Esophagus squamous epithelium (tissue), 5 donors: Measurements from ENCODE around the gene SH3PXD2A. TPM values are rescaled to one million over a fixed set of nuclear protein-coding genes. Genes with fewer than 3 reads are reported as not detected.
A peak's percentile ranks its signal among the peaks of the same experiment; 100 is the strongest.

Experiments used
- DNase-seq: peaks from one replicate; lab custom pipeline; 2025; lab: John Stamatoyannopoulos, UW
- H3K27ac ChIP-seq, 4 donors: fragments of 200-600 bp; sonication (generic); one replicate each; pipeline ENCODE4 v1.5.1; 2016 to 2019; ENCODE audit warnings: mild to moderate bottlenecking in 1 of 4
- H3K27me3 ChIP-seq, 4 donors: fragments of 200-600 bp; sonication (generic); 1 replicate in 3 of 4; 2 replicates in 1 of 4; pipeline versions ENCODE4 v1.5.1 to v1.6.0; 2017 to 2021; ENCODE audit warnings: antibody characterized with exemption in 1 of 4
- H3K36me3 ChIP-seq, 3 donors: fragments of 200-600 bp; sonication (generic); one replicate each; pipeline ENCODE4 v1.5.1; 2016 to 2019
- H3K4me1 ChIP-seq, 3 donors: fragments of 200-600 bp; sonication (generic); one replicate each; pipeline ENCODE4 v1.5.1; 2017 to 2019
- H3K4me3 ChIP-seq, 4 donors: fragments of 200-600 bp; sonication (generic); 1 replicate in 3 of 4; 2 replicates in 1 of 4; pipeline ENCODE4 v1.5.1; 2016 to 2019; ENCODE audit warnings: mild to moderate bottlenecking in 2 of 4, moderate library complexity in 1 of 4
- H3K9me3 ChIP-seq, 3 donors: fragments of 200-600 bp; sonication (generic); one replicate each; pipeline ENCODE4 v1.5.1; 2016 to 2019
- CTCF ChIP-seq, 6 experiments: fragments of 450-650 bp in 4 of 6; fragments of 200-600 bp in 2 of 6; sonication (generic) in 2 of 6; IDR thresholded peaks; one replicate each; pipeline ENCODE4 v1.5.1; 2016 to 2019; ENCODE audit warnings: antibody characterized with exemption in 6 of 6, mild to moderate bottlenecking in 4 of 6, moderate library complexity in 4 of 6
- POLR2A ChIP-seq, 4 donors: fragments of 450-650 bp; IDR thresholded peaks; one replicate each; pipeline ENCODE4 v1.6.1; 2017; ENCODE audit warnings: antibody characterized with exemption in 4 of 4, mild to moderate bottlenecking in 4 of 4, moderate library complexity in 3 of 4
- WGBS, 2 donors: methylation state at CpG; one replicate each; pipeline ENCODE4 v1.1.5; 2018; 5-methylcytosine and 5-hydroxymethylcytosine counted together
- intact Hi-C: fragments of 100-400 bp; cut with DNase I; formaldehyde crosslinking; loops from one replicate; pipeline ENCODE4 v1.15.0; 2022
- total RNA-seq, 4 donors: library from RNA; depleted of rRNA; stranded (reverse); fragments of >200 nt; gene quantifications; one replicate each; pipeline ENCODE4 v1.1.0, GENCODE V29; 2016
- donor health status: DM: yes; HTN: yes; CAD: no.

SH3PXD2A gene
- total RNA-seq, 4 donors from 2014 or later: 25.1 to 57.8 (median 42.7) TPM

- TF ChIP-seq CTCF (IDR thresholded peaks at IDR 0.05) (no peak), POLR2A (IDR thresholded peaks at IDR 0.05) (no peak)
- peaks cover 7 to 67% (median 8%) of the 10 kb centered on the region in 3 donors for H3K4me1 ChIP-seq
- WGBS, 2 donors: no CpG with 5 or more reads among the region's 4 CpGs
- no peak overlapping the region for H3K27ac ChIP-seq
- H3K36me3 ChIP-seq: peaks cover 0 to 13% (median 0%) of the 10 kb centered on the region in 3 donors
- DNase-seq: no peak
- no peaks in the 10 kb centered on the region for H3K9me3 ChIP-seq
- intact Hi-C loops: no loop called here
- no peak overlapping the region for H3K4me3 ChIP-seq
- no peaks in the 10 kb centered on the region for H3K27me3 ChIP-seq
Measured at GRCh38 chr10:103804871-103805270, 50.5 kb downstream of the SH3PXD2A start.

- intact Hi-C loops: no loop called here
- no peak overlapping the region for H3K27ac ChIP-seq
- H3K36me3 ChIP-seq: peaks cover 0 to 22% (median 0%) of the 10 kb centered on the region in 3 donors
- peaks cover 7 to 64% (median 8%) of the 10 kb centered on the region in 3 donors for H3K4me1 ChIP-seq
- 16 to 25% methylated on average over 3 of the region's 3 CpGs for WGBS, 2 donors
- DNase-seq: no peak
- H3K27me3 ChIP-seq: no peaks in the 10 kb centered on the region
- H3K4me3 ChIP-seq: no peak overlapping the region
- no peak for TF ChIP-seq POLR2A (IDR thresholded peaks at IDR 0.05)
- no peak for TF ChIP-seq CTCF (IDR thresholded peaks at IDR 0.05)
- H3K9me3 ChIP-seq: no peaks in the 10 kb centered on the region
Measured at GRCh38 chr10:103803941-103804340, 51.4 kb downstream of the SH3PXD2A start.

- intact Hi-C loops: no loop called here
- no peaks in the 10 kb centered on the region for H3K9me3 ChIP-seq
- no peak for DNase-seq
- H3K4me1 ChIP-seq: peaks cover 7 to 54% (median 8%) of the 10 kb centered on the region in 3 donors
- TF ChIP-seq POLR2A (IDR thresholded peaks at IDR 0.05) (no peak), CTCF (IDR thresholded peaks at IDR 0.05) (no peak)
- H3K27ac ChIP-seq: peak overlapping the region in 3 of 4 donors; percentile 4 to 35 (median 34)
- no peaks in the 10 kb centered on the region for H3K27me3 ChIP-seq
- peaks cover 0 to 33% (median 0%) of the 10 kb centered on the region in 3 donors for H3K36me3 ChIP-seq
- H3K4me3 ChIP-seq: no peak overlapping the region
- 24 to 45% methylated on average over 3 to 6 of the region's 7 CpGs for WGBS, 2 donors
Measured at GRCh38 chr10:103802637-103803353, 52.6 kb downstream of the SH3PXD2A start.

GRCh38 chr10:103802081-103802480 lies 53.3 kb downstream of the SH3PXD2A start:
- H3K4me1 ChIP-seq: peaks cover 7 to 53% (median 8%) of the 10 kb centered on the region in 3 donors
- no peaks in the 10 kb centered on the region for H3K9me3 ChIP-seq
- TF ChIP-seq POLR2A (IDR thresholded peaks at IDR 0.05): no peak
- no peak for TF ChIP-seq CTCF (IDR thresholded peaks at IDR 0.05)
- peak overlapping the region in 3 of 4 donors; percentile 4 to 35 (median 34) for H3K27ac ChIP-seq
- no peak overlapping the region for H3K4me3 ChIP-seq
- no peaks in the 10 kb centered on the region for H3K27me3 ChIP-seq
- DNase-seq: no peak
- intact Hi-C loops: no loop called here
- 55 to 60% methylated on average over 4 to 5 of the region's 6 CpGs for WGBS, 2 donors
- peaks cover 0 to 41% (median 0%) of the 10 kb centered on the region in 3 donors for H3K36me3 ChIP-seq

- Histone ChIP-seq H3K27ac (peak overlapping the region; percentile 6 to 49 (median 26)), H3K4me1 (peaks cover 7 to 53% (median 8%) of the 10 kb centered on the region in 3 donors), H3K36me3 (peaks cover 0 to 52% (median 0%) of the 10 kb centered on the region in 3 donors), H3K27me3 (no peaks in the 10 kb centered on the region), H3K9me3 (no peaks in the 10 kb centered on the region), H3K4me3 (no peak overlapping the region)
- 29 to 50% methylated on average over 7 to 9 of the region's 10 CpGs for WGBS, 2 donors
- intact Hi-C loops: no loop called here
- DNase-seq: no peak
- TF ChIP-seq CTCF (IDR thresholded peaks at IDR 0.05): no peak
- no peak for TF ChIP-seq POLR2A (IDR thresholded peaks at IDR 0.05)
Measured at GRCh38 chr10:103800789-103801540, 54.4 kb downstream of the SH3PXD2A start.
